SU-DHL-6 (cell line): ENCODE results near the gene ATP9A.

Experiments
- CTCF ChIP-seq: fragments of 200-600 bp; sonication (generic); IDR thresholded peaks from one replicate; pipeline ENCODE4 v1.5.1; 2017; ENCODE audit warnings: antibody characterized with exemption, mild to moderate bottlenecking, low read length, moderate library complexity; ENCODE audit not compliant: insufficient read depth, poor library complexity, severe bottlenecking
- EZH2phosphoT487 ChIP-seq: fragments of 200-600 bp; sonication (generic), shearing (Covaris generic); conservative IDR thresholded peaks from 2 replicates; pipeline ENCODE4 v1.6.1; 2018; ENCODE audit warnings: mild to moderate bottlenecking, antibody characterized with exemption, low read length, moderate library complexity, mixed read lengths

DNA sequence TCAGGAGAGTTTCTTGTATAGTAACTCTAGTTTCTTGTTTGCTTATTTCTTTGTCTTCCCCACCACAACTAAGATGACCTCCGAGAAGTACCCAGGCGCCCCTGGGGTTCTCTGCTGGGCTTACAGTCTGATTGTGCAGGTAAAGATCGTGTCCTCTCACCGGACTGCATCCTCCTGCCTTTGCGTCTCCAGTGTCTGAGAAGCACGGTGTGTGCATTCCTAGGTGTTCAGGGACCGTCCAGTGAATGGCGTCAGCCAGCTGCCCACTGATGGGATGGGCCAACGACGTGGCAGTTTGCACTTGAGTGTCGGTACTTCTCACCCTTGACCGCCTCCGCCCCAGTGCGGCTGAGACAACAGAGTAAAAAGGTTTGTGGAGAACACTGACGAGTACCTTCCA, 169.6 kb downstream of the ATP9A start:
- TF ChIP-seq CTCF (no peak), EZH2phosphoT487 (no peak)
